Activated CD8-positive, alpha-beta memory T cell treated with anti-CD3 and anti-CD28 coated beads, Interleukin-2, amount 50 U/mL, for 4 hours (primary cell): ENCODE measurements around the gene RIF1.

Experiments
- DNase-seq: peaks from one replicate; pipeline ENCODE4 v3.0.0-alpha.2; 2020

The RIF1 gene

GRCh38 chr2:151522556-151522955 lies 112.9 kb downstream of the RIF1 start:
- DNase-seq, result no peak

- no peak for DNase-seq
Measured at GRCh38 chr2:151523850-151524249, 114.1 kb downstream of the RIF1 start.

GRCh38 chr2:151525821-151526373 lies 116.2 kb downstream of the RIF1 start:
- no peak for DNase-seq

- no peak for DNase-seq
Measured at GRCh38 chr2:151526572-151527090, 116.9 kb downstream of the RIF1 start.
